ENCODE data around the gene NBPF8.
"Not testable (repeated sequence)": the region's sequence is repeated elsewhere in the genome, so short reads cannot be mapped to it uniquely, and the experiment has no call there.

The NBPF8 gene

GRCh38 chr1:120414911-120415480 is at the start of gene NBPF8:
Gene NBPF8, plus strand, starts transcription at chr1:120415035. Its CDS starts 21,488 bp downstream, at chr1:120436523.
- not testable (repeated sequence) for FAIRE-seq

GRCh38 chr1:120367709-120368108 is 47.1 kb upstream of the NBPF8 start:
- not testable (repeated sequence) for FAIRE-seq

GRCh38 chr1:120386651-120387050 is 28.2 kb upstream of the NBPF8 start:
- not testable (repeated sequence) for FAIRE-seq

GRCh38 chr1:120388597-120389126 is 26.2 kb upstream of the NBPF8 start:
- FAIRE-seq: not testable (repeated sequence)

- not testable (repeated sequence) for FAIRE-seq
These were observed 23.5 kb upstream of the NBPF8 start for GRCh38 chr1:120391365-120391764.

- not testable (repeated sequence) for FAIRE-seq
These were observed 21.3 kb upstream of the NBPF8 start for GRCh38 chr1:120393316-120394232.

GRCh38 chr1:120405348-120405747 is 9.5 kb upstream of the NBPF8 start:
- not testable (repeated sequence) for FAIRE-seq

GRCh38 chr1:120414451-120414850 is 384 bp upstream of the NBPF8 start:
- not testable (repeated sequence) for FAIRE-seq

- FAIRE-seq: not testable (repeated sequence)
These were observed 692 bp downstream of the NBPF8 start for GRCh38 chr1:120415492-120415961.

GRCh38 chr1:120425063-120425462 is 10.2 kb downstream of the NBPF8 start:
- FAIRE-seq: not testable (repeated sequence)

GRCh38 chr1:120431626-120432025 is 16.8 kb downstream of the NBPF8 start:
- FAIRE-seq: not testable (repeated sequence)

- FAIRE-seq: not testable (repeated sequence)
These were observed 19.0 kb downstream of the NBPF8 start for GRCh38 chr1:120433831-120434230.

GRCh38 chr1:120449124-120449523 is 34.3 kb downstream of the NBPF8 start:
- not testable (repeated sequence) for FAIRE-seq

Measured in TTC549 (cell line).